Measurements from ENCODE around the gene ZNF503.

ZNF503 gene

GRCh38 chr10:75418712-75419111, 17.1 kb upstream of the ZNF503 start:
- WGBS (ENCODE audit: insufficient coverage, insufficient read length), result no CpG with 5 or more reads among the region's 8 CpGs
- no peak overlapping the region for H3K4me3 ChIP-seq (ENCODE audit: low read length)
- H3K4me1 ChIP-seq (ENCODE audit: control insufficient read depth, insufficient read depth, low read length), result peaks cover 1% of the 10 kb centered on the region; the same call in 1 of the 2 replicates
- no peak overlapping the region for H3K27ac ChIP-seq (ENCODE audit: low read length)
- no peak for DNase-seq (ENCODE audit: low read depth, low spot score)
- H3K27me3 ChIP-seq (ENCODE audit: control insufficient read depth, insufficient read depth, low read length), result peaks cover 74% of the 10 kb centered on the region
- no peaks in the 10 kb centered on the region for H3K36me3 ChIP-seq (ENCODE audit: control insufficient read depth, insufficient read depth, low read length)
- no peaks in the 10 kb centered on the region for H3K9me3 ChIP-seq (ENCODE audit: control insufficient read depth, insufficient read depth, low read length)

- WGBS (ENCODE audit: insufficient coverage, insufficient read length), result no CpG with 5 or more reads among the region's 4 CpGs
Observed at GRCh38 chr10:75418293-75418692, 16.7 kb upstream of the ZNF503 start.

GRCh38 chr10:75417522-75417927, 16.0 kb upstream of the ZNF503 start:
- Histone ChIP-seq H3K4me3 (ENCODE audit: low read length) (no peak overlapping the region), H3K27me3 (ENCODE audit: control insufficient read depth, insufficient read depth, low read length) (peaks cover 74% of the 10 kb centered on the region), H3K27ac (ENCODE audit: low read length) (no peak overlapping the region), H3K36me3 (ENCODE audit: control insufficient read depth, insufficient read depth, low read length) (no peaks in the 10 kb centered on the region), H3K9me3 (ENCODE audit: control insufficient read depth, insufficient read depth, low read length) (no peaks in the 10 kb centered on the region), H3K4me1 (ENCODE audit: control insufficient read depth, insufficient read depth, low read length) (peaks cover 1% of the 10 kb centered on the region; the same call in 1 of the 2 replicates)
- DNase-seq (ENCODE audit: low read depth, low spot score), result no peak
- WGBS (ENCODE audit: insufficient coverage, insufficient read length), result no CpG with 5 or more reads among the region's 5 CpGs

More at GRCh38 chr10:75418293-75418692, 16.7 kb upstream of the ZNF503 start:
- Histone ChIP-seq H3K27ac (ENCODE audit: low read length) (no peak overlapping the region), H3K27me3 (ENCODE audit: control insufficient read depth, insufficient read depth, low read length) (peaks cover 76% of the 10 kb centered on the region), H3K4me3 (ENCODE audit: low read length) (no peak overlapping the region), H3K36me3 (ENCODE audit: control insufficient read depth, insufficient read depth, low read length) (no peaks in the 10 kb centered on the region), H3K9me3 (ENCODE audit: control insufficient read depth, insufficient read depth, low read length) (no peaks in the 10 kb centered on the region), H3K4me1 (ENCODE audit: control insufficient read depth, insufficient read depth, low read length) (peaks cover 1% of the 10 kb centered on the region; the same call in 1 of the 2 replicates)
- DNase-seq (ENCODE audit: low read depth, low spot score), result no peak

GRCh38 chr10:75414527-75414926, 13.0 kb upstream of the ZNF503 start:
- no peak overlapping the region for H3K4me3 ChIP-seq (ENCODE audit: low read length)
- no peaks in the 10 kb centered on the region for H3K36me3 ChIP-seq (ENCODE audit: control insufficient read depth, insufficient read depth, low read length)
- peaks cover 8% of the 10 kb centered on the region; the same call in 1 of the 2 replicates for H3K4me1 ChIP-seq (ENCODE audit: control insufficient read depth, insufficient read depth, low read length)
- H3K27ac ChIP-seq (ENCODE audit: low read length), result no peak overlapping the region
- no peak for DNase-seq (ENCODE audit: low read depth, low spot score)
- H3K27me3 ChIP-seq (ENCODE audit: control insufficient read depth, insufficient read depth, low read length), result peaks cover 89% of the 10 kb centered on the region
- no CpG with 5 or more reads among the region's 1 CpG for WGBS (ENCODE audit: insufficient coverage, insufficient read length)
- H3K9me3 ChIP-seq (ENCODE audit: control insufficient read depth, insufficient read depth, low read length), result no peaks in the 10 kb centered on the region

GRCh38 chr10:75410132-75411005, 8.8 kb upstream of the ZNF503 start:
- no CpG with 5 or more reads among the region's 10 CpGs for WGBS (ENCODE audit: insufficient coverage, insufficient read length)
- Histone ChIP-seq H3K9me3 (ENCODE audit: control insufficient read depth, insufficient read depth, low read length) (no peaks in the 10 kb centered on the region), H3K36me3 (ENCODE audit: control insufficient read depth, insufficient read depth, low read length) (no peaks in the 10 kb centered on the region), H3K4me1 (ENCODE audit: control insufficient read depth, insufficient read depth, low read length) (peaks cover 14% of the 10 kb centered on the region), H3K27ac (ENCODE audit: low read length) (no peak overlapping the region), H3K4me3 (ENCODE audit: low read length) (no peak overlapping the region), H3K27me3 (ENCODE audit: control insufficient read depth, insufficient read depth, low read length) (peaks cover 87% of the 10 kb centered on the region)
- DNase-seq (ENCODE audit: low read depth, low spot score), result no peak

GRCh38 chr10:75408911-75409885, 7.6 kb upstream of the ZNF503 start:
- H3K27me3 ChIP-seq (ENCODE audit: control insufficient read depth, insufficient read depth, low read length), result peaks cover 87% of the 10 kb centered on the region
- no CpG with 5 or more reads among the region's 76 CpGs for whole genome bisulfite sequencing (ENCODE audit: insufficient coverage, insufficient read length)
- DNase-seq (ENCODE audit: low read depth, low spot score), result no peak

GRCh38 chr10:75408509-75408875, 6.9 kb upstream of the ZNF503 start:
- no peak for DNase-seq (ENCODE audit: low read depth, low spot score)
- H3K36me3 ChIP-seq (ENCODE audit: control insufficient read depth, insufficient read depth, low read length), result no peaks in the 10 kb centered on the region
- H3K27me3 ChIP-seq (ENCODE audit: control insufficient read depth, insufficient read depth, low read length), result peaks cover 85% of the 10 kb centered on the region
- no peaks in the 10 kb centered on the region for H3K9me3 ChIP-seq (ENCODE audit: control insufficient read depth, insufficient read depth, low read length)
- peak overlapping the region; percentile 5; the same call in 1 of the 2 replicates for H3K4me3 ChIP-seq (ENCODE audit: low read length)
- no peak overlapping the region for H3K27ac ChIP-seq (ENCODE audit: low read length)
- peaks cover 14% of the 10 kb centered on the region for H3K4me1 ChIP-seq (ENCODE audit: control insufficient read depth, insufficient read depth, low read length)
- WGBS (ENCODE audit: insufficient coverage, insufficient read length), result no CpG with 5 or more reads among the region's 27 CpGs

More at GRCh38 chr10:75408911-75409885, 7.6 kb upstream of the ZNF503 start:
- Histone ChIP-seq H3K36me3 (ENCODE audit: control insufficient read depth, insufficient read depth, low read length) (no peaks in the 10 kb centered on the region), H3K4me1 (ENCODE audit: control insufficient read depth, insufficient read depth, low read length) (peaks cover 12% of the 10 kb centered on the region), H3K9me3 (ENCODE audit: control insufficient read depth, insufficient read depth, low read length) (no peaks in the 10 kb centered on the region), H3K4me3 (ENCODE audit: low read length) (peak overlapping the region; percentile 69; the same call in 1 of the 2 replicates), H3K27ac (ENCODE audit: low read length) (no peak overlapping the region)

GRCh38 chr10:75407713-75408508, 6.3 kb upstream of the ZNF503 start:
- H3K4me3 ChIP-seq (ENCODE audit: low read length), result peak overlapping the region; percentile 14; the same call in 1 of the 2 replicates
- WGBS (ENCODE audit: insufficient coverage, insufficient read length), result no CpG with 5 or more reads among the region's 68 CpGs
- no peaks in the 10 kb centered on the region for H3K36me3 ChIP-seq (ENCODE audit: control insufficient read depth, insufficient read depth, low read length)
- DNase-seq (ENCODE audit: low read depth, low spot score), result no peak
- H3K9me3 ChIP-seq (ENCODE audit: control insufficient read depth, insufficient read depth, low read length), result no peaks in the 10 kb centered on the region
- H3K27ac ChIP-seq (ENCODE audit: low read length), result no peak overlapping the region
- peaks cover 14% of the 10 kb centered on the region for H3K4me1 ChIP-seq (ENCODE audit: control insufficient read depth, insufficient read depth, low read length)
- H3K27me3 ChIP-seq (ENCODE audit: control insufficient read depth, insufficient read depth, low read length), result peaks cover 86% of the 10 kb centered on the region

- H3K27me3 ChIP-seq (ENCODE audit: control insufficient read depth, insufficient read depth, low read length), result peaks cover 81% of the 10 kb centered on the region
Observed at GRCh38 chr10:75407224-75407712, 5.7 kb upstream of the ZNF503 start.

More at GRCh38 chr10:75407224-75407712, 5.7 kb upstream of the ZNF503 start:
- H3K4me1 ChIP-seq (ENCODE audit: control insufficient read depth, insufficient read depth, low read length), result peaks cover 14% of the 10 kb centered on the region
- 0 out of 2 replicates have a peak overlapping the region, but pooled peaks have one; percentile 13 for H3K4me3 ChIP-seq (ENCODE audit: low read length)
- no peaks in the 10 kb centered on the region for H3K36me3 ChIP-seq (ENCODE audit: control insufficient read depth, insufficient read depth, low read length)
- H3K27ac ChIP-seq (ENCODE audit: low read length), result no peak overlapping the region
- DNase-seq (ENCODE audit: low read depth, low spot score), result no peak
- no CpG with 5 or more reads among the region's 37 CpGs for WGBS (ENCODE audit: insufficient coverage, insufficient read length)
- H3K9me3 ChIP-seq (ENCODE audit: control insufficient read depth, insufficient read depth, low read length), result no peaks in the 10 kb centered on the region

Measured in iPS DF 6.9 (cell line).